Endothelial cell of umbilical vein (primary cell): ENCODE data around the gene LTBP1. TPM values are rescaled to one million over a fixed set of nuclear protein-coding genes. Genes with fewer than 3 reads are reported as not detected.

ENCODE experiments used
- BruUV-seq: library from RNA; stranded (reverse); fragments of 400-500 nt; replicated peaks from 2 replicates; lab custom pipeline; 2021; lab: Mats Ljungman, UMichigan
- CTCF ChIA-PET: fragments of 300-600, 350-600 bp; sonication (Branson Sonifier 250); formaldehyde crosslinking; loops from one replicate; lab custom pipeline; 2021; ENCODE audit warnings: antibody characterized with exemption, inconsistent platforms; lab: Charles Lee
- POLR2A ChIA-PET: fragments of 300-600, 350-600 bp; sonication (Branson Sonifier 250); formaldehyde crosslinking; loops from one replicate; lab custom pipeline; 2021; ENCODE audit warnings: antibody characterized with exemption, inconsistent platforms; lab: Charles Lee
- DNase-seq: peaks from one replicate; pipeline ENCODE4 v3.0.0-alpha.2; 2011; ENCODE audit warnings: low read depth, low spot score
- FAIRE-seq: peaks from 2 replicates; lab custom pipeline; 2011; peaks lifted over from hg19 to GRCh38; lab: Jason Lieb, UNC
- H2AFZ ChIP-seq: 2 replicates; pipeline ENCODE4 v1.6.0; 2012; ENCODE audit warnings: low read depth, low read length, control low read depth, inconsistent platforms
- H3K27ac ChIP-seq: 2 replicates; pipeline ENCODE4 v1.5.1; 2011; ENCODE audit warnings: low read depth, mild to moderate bottlenecking, control low read depth, low read length, moderate library complexity; ENCODE audit not compliant: insufficient read depth
- H3K27me3 ChIP-seq, 2 experiments: 2 replicates each; pipeline versions ENCODE4 v1.6.0 to v1.6.1; 2011; ENCODE audit warnings: low read length in 2 of 2, mixed read lengths in 1 of 2; ENCODE audit not compliant: control insufficient read depth in 2 of 2, insufficient read depth in 2 of 2
- H3K36me3 ChIP-seq, 2 experiments: 2 replicates in 1 of 2; 3 replicates in 1 of 2; pipeline ENCODE4 v1.5.1; 2011; ENCODE audit warnings: low read length in 2 of 2, mild to moderate bottlenecking in 1 of 2, moderate library complexity in 1 of 2; ENCODE audit not compliant: control insufficient read depth in 2 of 2, insufficient read depth in 2 of 2; ENCODE audit errors: extremely low read depth in 1 of 2
- H3K4me1 ChIP-seq: 3 replicates; pipeline ENCODE4 v1.5.1; 2011; ENCODE audit warnings: mild to moderate bottlenecking, low read length; ENCODE audit not compliant: control insufficient read depth, insufficient read depth; ENCODE audit errors: extremely low read depth
- H3K4me2 ChIP-seq: 2 replicates; pipeline ENCODE4 v1.6.1; 2011; ENCODE audit warnings: low read length, control low read depth, mixed read lengths; ENCODE audit not compliant: insufficient read depth
- H3K4me3 ChIP-seq, 3 experiments: fragments of 200-600 bp in 1 of 3; sonication (generic), shearing (Covaris generic) in 1 of 3; replicated peaks in 1 of 3; 2 replicates each; pipeline ENCODE4 v1.5.1; 2011 to 2016; ENCODE audit warnings: control low read depth in 3 of 3, low read length in 3 of 3, mild to moderate bottlenecking in 2 of 3, inconsistent platforms in 1 of 3, low read depth in 1 of 3, moderate library complexity in 1 of 3; ENCODE audit not compliant: insufficient read depth in 1 of 3
- H3K79me2 ChIP-seq: 2 replicates; pipeline ENCODE4 v1.6.0; 2012; ENCODE audit warnings: low read length, inconsistent platforms; ENCODE audit not compliant: control insufficient read depth, insufficient read depth
- H3K9ac ChIP-seq: replicated peaks from 2 replicates; pipeline ENCODE3; 2011; ENCODE audit warnings: low read length, control low read depth; ENCODE audit not compliant: insufficient read depth; ENCODE audit errors: extremely low read depth
- H3K9me1 ChIP-seq: replicated peaks from 3 replicates; pipeline ENCODE4 v1.6.0; 2011; ENCODE audit warnings: mild to moderate bottlenecking, low read length; ENCODE audit not compliant: control insufficient read depth, insufficient read depth; ENCODE audit errors: extremely low read depth
- H3K9me3 ChIP-seq: replicated peaks from 2 replicates; pipeline ENCODE4 v1.5.1; 2012; ENCODE audit warnings: low read length, inconsistent platforms; ENCODE audit not compliant: control insufficient read depth, insufficient read depth
- H4K20me1 ChIP-seq: replicated peaks from 2 replicates; pipeline ENCODE3; 2011; ENCODE audit warnings: mild to moderate bottlenecking, low read length; ENCODE audit not compliant: control insufficient read depth, insufficient read depth; ENCODE audit errors: extremely low read depth
- CTCF ChIP-seq, 2 donors: IDR thresholded peaks; 1 replicate in 1 of 2; 2 replicates in 1 of 2; pipeline ENCODE4 v1.5.1; 2011; ENCODE audit warnings: low read length in 2 of 2, mild to moderate bottlenecking in 2 of 2, moderate library complexity in 2 of 2, control low read depth in 1 of 2, inconsistent platforms in 1 of 2, low read depth in 1 of 2; ENCODE audit not compliant: insufficient read depth in 1 of 2; ENCODE audit errors: extremely low read depth in 1 of 2
- EZH2 ChIP-seq: IDR thresholded peaks from 2 replicates; pipeline ENCODE4 v1.6.1; 2012; ENCODE audit warnings: borderline replicate concordance, low read depth, mild to moderate bottlenecking, moderate library complexity, low read length, inconsistent platforms; ENCODE audit not compliant: severe bottlenecking
- FOS ChIP-seq: IDR thresholded peaks from 2 replicates; pipeline ENCODE4 v1.6.1; 2011; ENCODE audit warnings: mild to moderate bottlenecking, low read length, moderate library complexity, borderline replicate concordance; ENCODE audit not compliant: insufficient read depth
- GATA2 ChIP-seq: IDR thresholded peaks from 2 replicates; pipeline ENCODE4 v1.7.0; 2011; ENCODE audit warnings: low read depth, mild to moderate bottlenecking, moderate library complexity, mixed read lengths, low read length; ENCODE audit not compliant: insufficient read length, insufficient read depth
- JUN ChIP-seq: IDR thresholded peaks from 2 replicates; pipeline ENCODE4 v1.6.1; 2011; ENCODE audit warnings: borderline replicate concordance, low read depth; ENCODE audit not compliant: insufficient read length, insufficient read depth
- MAX ChIP-seq: IDR thresholded peaks from 2 replicates; pipeline ENCODE4 v1.6.1; 2011; ENCODE audit not compliant: insufficient read depth, insufficient read length
- MYC ChIP-seq: IDR thresholded peaks from one replicate; pipeline ENCODE4 v1.6.1; 2011; ENCODE audit warnings: mild to moderate bottlenecking, low read depth, low read length
- POLR2A ChIP-seq: IDR thresholded peaks from 2 replicates; pipeline ENCODE4 v1.6.1; 2012; ENCODE audit warnings: low read depth, mild to moderate bottlenecking, control low read depth, low read length
- POLR2AphosphoS5 ChIP-seq: IDR thresholded peaks from 2 replicates; pipeline ENCODE4 v1.6.1; 2012; ENCODE audit warnings: low read depth, mild to moderate bottlenecking, control low read depth, low read length, moderate library complexity; ENCODE audit not compliant: insufficient read depth
- dilution Hi-C: fragments of 300-500 bp; cut with MboI; formaldehyde crosslinking; loops from one replicate; pipeline ENCODE4 v1.15.0; 2019; ENCODE audit warnings: low sequenced_read_pairs; ENCODE audit not compliant: extremely low pct_ligation_motif_present
- intact Hi-C: fragments of 100-400 bp; cut with micrococcal nuclease; formaldehyde crosslinking; loops from one replicate; pipeline ENCODE4 v1.10.0; 2022
- polyA plus RNA-seq, 4 experiments: library from polyadenylated mRNA; depleted of rRNA in 3 of 4; stranded (reverse) in 3 of 4; unstranded in 1 of 4; fragments of >200 nt; gene quantifications; 2 replicates each; pipeline versions ENCODE4 v1.2.1 to v1.2.3, GENCODE V29; 2011 to 2012; ENCODE audit warnings: missing spikeins in 1 of 4
- total RNA-seq: library from RNA; stranded (reverse); gene quantifications from 2 replicates; pipeline ENCODE4 v1.2.3, GENCODE V29; 2021

The LTBP1 gene
- total and polyA plus RNA-seq, 2 donors (not counting 3 experiments of a cell fraction or from before 2014, with no cell fraction given) = 57.4 to 68.2 TPM

GRCh38 chr2:33217406-33217805, 270.7 kb downstream of the LTBP1 start:
- Histone ChIP-seq H3K79me2 (no peaks in the 10 kb centered on the region), H3K4me3 (no peak overlapping the region), H3K36me3 (peaks cover 2 to 3% of the 10 kb centered on the region in 2 experiments), H3K9ac (no peak overlapping the region), H4K20me1 (no peaks in the 10 kb centered on the region), H3K9me1 (no peaks in the 10 kb centered on the region), H3K27ac (no peak overlapping the region), H2AFZ (no peak overlapping the region), H3K4me2 (no peak overlapping the region), H3K27me3 (no peaks in the 10 kb centered on the region), H3K9me3 (no peaks in the 10 kb centered on the region), H3K4me1 (peaks cover 50% of the 10 kb centered on the region)
- intact Hi-C loops (no loop called here), dilution Hi-C loops (no loop called here)
- POLR2A ChIA-PET = no interaction called here
- BruUV-seq = no TSS peak
- no peak for TF ChIP-seq MAX
- TF ChIP-seq GATA2 = no peak
- TF ChIP-seq POLR2A = no peak
- TF ChIP-seq POLR2AphosphoS5 = no peak
- CTCF ChIA-PET = no interaction called here
- DNase-seq (no peak), FAIRE-seq (no peak)

- dilution Hi-C loops = no loop called here
- TF ChIP-seq FOS (no peak), POLR2AphosphoS5 (no peak), CTCF (IDR thresholded peaks at IDR 0.05; ENCODE audit: extremely low read depth in 1 of 2, insufficient read depth in 1 of 2, low read depth in 1 of 2, low read length in 2 of 2) (no peak), EZH2 (no peak), MAX (no peak), GATA2 (no peak), MYC (no peak), JUN (no peak), POLR2A (no peak)
- FAIRE-seq = no peak
- Histone ChIP-seq H3K27me3 (no peaks in the 10 kb centered on the region), H3K4me1 (peaks cover 33% of the 10 kb centered on the region), H2AFZ (no peak overlapping the region), H3K4me2 (no peak overlapping the region), H3K27ac (no peak overlapping the region), H3K9me3 (no peaks in the 10 kb centered on the region), H3K79me2 (no peaks in the 10 kb centered on the region), H4K20me1 (no peaks in the 10 kb centered on the region), H3K9ac (no peak overlapping the region), H3K36me3 (peaks cover 2 to 3% of the 10 kb centered on the region in 2 experiments), H3K4me3 (no peak overlapping the region), H3K9me1 (no peaks in the 10 kb centered on the region)
- CTCF ChIA-PET = interaction anchor here (1.0 kb wide), 2 partner anchors 133 to 222 kb away, joined by 3 read pairs; no protein-coding TSS in a partner anchor
- intact Hi-C loops = no loop called here
- POLR2A ChIA-PET = no interaction called here
- no TSS peak for BruUV-seq
- DNase-seq = no peak
Observed at GRCh38 chr2:33219114-33219513, 272.4 kb downstream of the LTBP1 start.
